Activated CD4-positive, alpha-beta T cell treated with anti-CD3 and anti-CD28 coated beads for 1 hour (primary cell): ENCODE data around the gene ALPI.
"Not testable (repeated sequence)": the region's sequence is repeated elsewhere in the genome, so short reads cannot be mapped to it uniquely, and the experiment has no call there.

Source experiments
- DNase-seq: peaks from one replicate; pipeline ENCODE4 v3.0.0-alpha.2; 2020

ALPI gene

DNA sequence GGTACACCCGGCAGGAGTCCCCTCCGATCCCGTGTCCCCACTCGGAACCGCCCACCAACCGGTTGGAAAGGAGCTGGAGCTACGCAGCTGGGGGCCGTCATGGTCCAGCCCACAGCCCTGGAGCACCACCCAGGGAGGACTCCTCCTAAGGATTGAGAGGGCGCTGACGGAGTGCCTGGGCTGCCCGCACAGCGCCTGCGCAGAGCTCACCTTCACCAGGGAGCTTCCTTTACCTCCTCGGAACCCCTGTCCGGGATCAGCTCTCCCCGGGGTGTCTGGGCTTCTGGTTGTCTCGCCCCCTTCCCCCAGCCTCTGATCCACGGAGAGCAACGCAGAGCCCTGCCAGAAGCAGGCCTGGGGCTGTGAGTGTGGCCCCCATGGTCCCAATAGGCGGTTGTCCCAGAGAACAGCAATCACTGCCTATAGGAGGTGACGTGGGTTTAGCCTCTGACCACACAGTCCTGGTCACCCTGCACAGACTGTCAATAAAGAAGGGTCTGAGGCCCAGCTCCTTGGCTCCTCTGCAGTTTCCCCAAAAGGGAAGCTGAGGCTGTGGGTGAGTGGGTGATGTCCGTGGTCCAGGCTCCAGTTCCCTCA is 34.7 kb upstream of the ALPI start:
- no peak for DNase-seq

DNA sequence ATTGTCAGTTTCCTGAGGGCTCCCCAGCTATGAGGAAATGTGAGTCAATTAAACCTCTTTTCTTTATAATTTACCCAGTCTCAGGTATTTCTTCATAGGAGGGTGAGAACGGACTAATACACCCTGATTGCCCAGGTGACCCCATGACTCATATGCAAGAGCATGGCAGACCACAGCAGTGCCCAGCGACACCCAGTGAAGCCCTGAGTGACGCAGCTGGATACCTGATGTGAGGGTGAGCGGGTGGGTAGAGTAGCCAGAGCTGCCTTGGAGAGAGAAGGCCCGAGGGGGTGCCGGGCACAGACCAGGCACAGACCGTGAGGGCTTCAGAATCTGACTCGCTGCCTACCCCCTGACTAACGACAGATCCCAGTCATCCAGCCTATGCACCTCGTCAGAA is 33.9 kb upstream of the ALPI start:
- DNase-seq, result no peak

DNA sequence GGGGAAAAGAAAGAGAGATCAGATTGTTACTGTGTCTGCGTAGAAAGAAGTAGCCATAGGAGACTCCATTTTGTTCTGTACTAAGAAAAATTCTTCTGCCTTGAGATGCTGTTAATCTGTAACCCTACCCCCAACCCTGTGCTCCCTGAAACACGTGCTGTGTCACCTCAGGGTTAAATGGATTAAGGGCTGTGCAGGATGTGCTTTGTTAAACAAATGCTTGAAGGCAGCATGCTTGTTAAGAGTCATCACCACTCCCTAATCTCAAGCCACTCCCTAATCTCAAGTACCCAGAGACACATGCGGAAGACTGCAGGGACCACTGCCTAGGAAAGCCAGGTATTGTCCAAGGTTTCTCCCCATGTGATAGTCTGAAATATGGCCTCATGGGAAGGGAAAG is 33.0 kb upstream of the ALPI start:
- DNase-seq, result not testable (repeated sequence)

DNA sequence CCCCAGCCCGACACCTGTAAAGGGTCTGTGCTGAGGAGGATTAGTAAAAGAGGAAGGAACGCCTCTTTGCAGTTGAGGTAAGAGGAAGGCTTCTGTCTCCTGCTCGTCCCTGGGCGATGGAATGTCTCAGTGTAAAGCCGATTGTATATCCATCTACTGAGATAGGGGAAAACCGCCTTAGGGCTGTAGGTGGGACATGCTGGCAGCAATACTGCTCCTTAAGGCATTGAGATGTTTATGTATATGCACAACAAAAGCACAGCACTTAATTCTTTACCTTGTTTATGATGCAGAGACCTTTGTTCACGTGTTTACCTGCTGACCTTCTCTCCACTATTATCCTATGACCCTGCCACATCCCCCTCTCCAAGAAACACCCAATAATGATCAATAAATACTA is 32.5 kb upstream of the ALPI start:
- not testable (repeated sequence) for DNase-seq

DNA sequence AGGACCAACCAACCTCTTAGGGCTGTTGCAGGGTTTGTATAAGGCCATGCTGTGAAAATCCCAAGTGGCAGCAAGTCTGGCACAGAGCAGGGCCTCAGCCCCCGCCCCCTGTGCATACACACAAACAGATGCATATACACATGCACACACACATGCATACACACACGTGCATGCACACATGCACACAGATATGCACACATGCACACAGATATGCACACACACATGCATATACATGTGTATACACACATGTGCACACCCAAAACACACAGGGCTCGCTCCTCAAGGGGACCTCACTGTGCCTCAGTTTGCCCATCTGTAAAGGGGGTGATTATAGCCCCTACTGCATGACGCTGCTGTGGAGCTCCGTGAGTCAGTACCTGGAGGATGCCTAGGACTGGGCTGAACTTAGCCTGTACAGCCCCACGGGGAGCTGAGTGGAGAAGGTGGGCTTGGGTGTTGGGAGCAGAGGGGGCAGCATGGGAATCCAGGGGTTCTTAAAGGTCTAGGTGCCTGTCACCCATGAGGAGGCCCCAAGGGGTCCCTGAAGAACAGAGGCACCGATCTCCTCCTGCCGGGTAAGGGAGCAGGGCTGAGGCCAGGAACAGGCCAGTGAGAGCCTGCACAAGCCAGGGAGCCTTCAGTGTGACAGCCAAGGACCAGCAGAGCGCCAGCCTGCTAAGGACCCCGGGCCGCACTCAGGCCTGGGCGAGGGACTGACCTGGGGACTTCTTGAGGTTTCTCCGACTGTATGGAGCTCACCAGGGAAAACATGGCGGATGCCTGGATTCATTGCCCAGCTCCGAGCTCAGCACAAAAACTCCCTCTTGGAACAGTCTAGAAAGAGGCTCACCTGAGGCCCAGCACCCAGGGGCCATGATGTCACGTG is 24.0 kb upstream of the ALPI start:
- no peak for DNase-seq

DNA sequence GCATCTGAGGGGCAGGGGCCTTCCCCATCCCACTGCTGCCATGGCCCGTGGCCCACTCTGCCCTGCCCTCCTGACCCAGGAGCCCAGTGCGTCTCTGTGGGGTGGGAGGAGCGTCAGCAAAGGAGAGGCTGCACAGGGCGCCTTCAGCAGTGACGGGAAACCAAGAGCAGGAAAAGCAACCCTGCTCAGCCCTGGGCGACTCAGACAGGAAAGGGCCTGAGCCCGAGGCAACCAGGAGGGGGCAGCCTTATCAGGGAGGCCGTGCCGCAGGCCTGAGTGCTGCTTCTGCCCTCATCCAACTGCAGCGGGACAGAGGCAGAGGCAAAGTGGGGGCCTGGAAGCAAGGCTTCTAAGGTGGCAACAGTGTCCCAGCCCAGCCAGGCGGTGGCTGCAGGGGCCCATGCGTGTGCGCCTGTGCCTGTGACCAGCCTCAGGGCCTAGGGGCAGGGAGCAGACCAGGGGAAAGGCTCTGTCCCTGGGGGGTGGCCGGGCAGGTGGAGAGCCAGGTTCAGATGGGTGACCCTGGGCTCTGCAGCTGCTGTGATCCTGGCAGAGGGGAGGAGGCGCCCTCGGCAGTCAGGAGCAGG is 23.3 kb upstream of the ALPI start:
- DNase-seq, result no peak

DNA sequence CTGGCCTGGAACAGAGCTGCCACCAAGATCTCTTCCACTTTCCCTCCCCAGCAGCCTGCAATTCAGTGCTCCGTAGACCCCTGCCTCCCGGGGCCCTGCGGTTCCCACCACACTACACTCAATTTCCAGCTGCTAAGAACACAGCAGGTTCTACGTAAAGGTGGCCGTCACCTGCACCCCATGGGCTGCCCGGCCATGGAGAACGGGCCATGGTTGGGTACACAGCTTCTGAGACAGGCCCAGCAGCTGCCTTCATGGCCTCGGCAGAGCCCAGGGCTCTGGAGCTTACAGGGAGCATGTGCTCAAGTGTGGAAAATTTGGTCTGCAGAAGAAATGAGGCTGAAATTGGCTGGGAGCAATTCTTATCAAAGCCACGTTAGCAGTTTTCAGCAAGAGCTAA is 22.3 kb upstream of the ALPI start:
- DNase-seq, result not testable (repeated sequence)

DNA sequence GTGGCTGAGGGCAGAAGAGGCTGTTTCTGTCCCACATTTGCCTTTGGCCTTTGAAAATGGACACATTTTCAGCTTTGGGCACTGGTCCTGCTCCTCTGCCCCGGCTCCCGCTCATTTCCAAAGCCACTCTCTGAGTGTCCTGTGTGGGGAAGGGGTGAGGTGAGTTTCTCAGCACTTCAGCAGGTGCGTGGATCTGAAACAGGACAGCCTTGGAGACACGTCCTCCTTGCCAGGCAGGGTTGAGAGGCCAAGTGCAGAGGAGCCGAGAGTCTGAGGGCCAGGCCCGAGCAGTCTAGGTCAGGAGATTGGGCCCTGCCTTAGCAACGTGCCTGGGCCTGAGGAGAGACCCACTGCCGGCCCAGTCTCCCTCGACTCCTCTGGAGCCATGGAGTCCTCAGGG is 21.9 kb upstream of the ALPI start:
- DNase-seq, result no peak

DNA sequence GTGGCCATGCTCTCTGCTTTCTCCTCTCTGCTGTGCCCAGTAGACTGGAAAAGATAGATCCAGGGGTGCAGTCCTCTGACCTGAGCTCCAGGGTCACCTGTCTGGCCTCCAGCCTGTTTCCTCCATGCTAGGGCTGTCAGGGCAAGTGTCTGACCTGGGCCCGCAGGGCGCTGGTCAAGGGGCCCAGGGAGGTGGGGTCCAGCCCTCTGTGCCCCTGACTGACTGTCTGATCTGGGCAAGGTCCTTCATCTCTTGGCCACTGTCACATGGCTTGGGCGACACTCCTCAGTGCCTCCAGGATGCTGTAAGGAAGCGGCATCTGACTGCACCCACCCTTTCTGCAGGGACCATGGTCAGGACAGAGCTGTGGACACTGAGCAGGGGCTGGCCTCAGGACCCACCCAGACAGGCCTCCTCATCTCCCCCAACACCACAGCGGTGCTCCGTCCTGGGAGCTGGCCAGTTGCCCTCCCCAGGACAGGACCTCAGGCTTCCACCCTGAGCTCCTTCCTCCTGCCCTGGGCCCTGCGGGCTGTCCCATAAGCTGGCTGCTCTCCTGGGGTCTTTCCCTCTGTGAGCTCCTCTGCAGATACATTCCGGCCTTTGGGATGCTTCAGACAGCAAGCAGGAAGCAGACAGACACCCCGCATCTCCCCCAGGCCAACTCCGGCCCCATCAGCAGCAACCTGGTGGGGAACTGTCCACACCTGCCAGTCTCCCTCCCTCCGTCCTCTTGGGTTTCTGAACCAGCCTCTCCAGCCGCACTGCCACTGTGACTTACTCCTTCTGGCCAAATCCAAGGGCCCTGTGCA is 21.2 kb upstream of the ALPI start:
- no peak for DNase-seq

DNA sequence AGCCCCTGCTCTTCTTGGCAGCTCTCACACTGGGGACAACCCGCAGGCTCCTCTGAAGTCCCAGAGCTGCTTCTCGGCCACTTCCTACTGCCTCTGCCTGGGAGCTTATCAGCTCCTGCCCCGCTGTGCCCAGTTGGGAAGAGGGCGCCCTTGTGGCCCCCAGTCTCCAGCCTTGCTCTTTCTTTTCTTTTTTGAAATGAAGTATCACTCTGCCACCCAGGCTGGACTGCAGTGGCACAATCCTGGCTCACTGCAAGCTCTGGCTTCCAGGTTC is 20.6 kb upstream of the ALPI start:
- no peak for DNase-seq

DNA sequence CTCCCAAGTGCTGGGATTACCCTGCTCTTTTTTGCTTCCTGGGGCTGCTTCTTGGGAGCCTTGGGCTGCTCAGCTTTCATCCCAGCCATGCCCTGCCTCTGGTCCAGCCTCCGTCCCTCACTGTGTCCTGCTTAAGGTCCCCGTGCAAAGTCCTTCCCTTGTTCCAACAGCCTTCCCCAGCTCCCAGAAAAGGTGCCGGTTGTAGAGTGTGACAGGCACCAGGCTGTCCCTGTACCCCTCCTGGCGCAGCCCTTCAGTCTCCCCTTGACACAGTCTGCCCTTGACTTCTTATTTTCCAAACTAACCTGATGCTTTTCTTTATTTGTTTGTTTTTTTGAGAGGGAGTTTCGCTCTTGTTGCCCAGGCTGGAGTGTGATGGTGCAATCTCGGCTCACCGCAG is 20.1 kb upstream of the ALPI start:
- DNase-seq, result no peak

DNA sequence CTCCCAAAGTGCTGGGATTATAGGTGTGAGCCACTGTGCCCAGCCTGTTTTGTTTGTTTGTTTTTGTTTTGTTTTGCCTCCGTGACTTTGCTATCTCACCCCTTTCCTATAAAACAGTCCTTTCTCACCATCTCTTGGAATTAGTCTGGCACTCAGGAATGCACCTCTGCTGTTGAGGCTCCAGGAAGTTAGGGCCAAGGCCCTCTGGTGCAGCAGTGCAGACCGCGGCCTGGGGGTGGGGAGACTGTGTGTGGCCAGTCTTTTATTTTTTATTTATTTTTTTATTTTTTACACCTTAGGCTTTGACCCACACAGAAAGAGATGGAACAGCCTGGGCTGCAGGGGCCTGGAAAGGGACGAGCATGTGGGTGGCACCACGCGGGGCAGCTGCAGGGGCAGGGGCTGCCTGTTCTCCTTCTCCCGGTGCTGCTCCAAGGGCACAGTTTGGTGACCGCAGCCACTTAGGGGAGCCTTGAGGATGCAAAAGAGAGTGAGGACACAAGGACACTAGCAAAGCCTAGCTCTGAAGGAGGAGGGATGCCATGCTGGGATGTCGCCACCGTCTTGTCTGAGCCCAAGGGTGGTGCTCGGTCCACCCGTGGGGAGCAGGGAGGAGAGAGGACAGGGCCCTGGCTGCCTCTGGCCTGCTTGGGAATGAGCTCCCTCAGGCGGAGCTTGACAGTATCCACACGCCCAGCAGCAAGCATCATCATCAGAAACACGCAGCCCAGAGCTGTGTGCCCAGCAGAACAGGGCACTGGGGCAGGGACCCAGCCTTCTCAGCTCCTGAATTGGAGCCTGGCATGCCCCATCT is 19.4 kb upstream of the ALPI start:
- DNase-seq, result no peak

DNA sequence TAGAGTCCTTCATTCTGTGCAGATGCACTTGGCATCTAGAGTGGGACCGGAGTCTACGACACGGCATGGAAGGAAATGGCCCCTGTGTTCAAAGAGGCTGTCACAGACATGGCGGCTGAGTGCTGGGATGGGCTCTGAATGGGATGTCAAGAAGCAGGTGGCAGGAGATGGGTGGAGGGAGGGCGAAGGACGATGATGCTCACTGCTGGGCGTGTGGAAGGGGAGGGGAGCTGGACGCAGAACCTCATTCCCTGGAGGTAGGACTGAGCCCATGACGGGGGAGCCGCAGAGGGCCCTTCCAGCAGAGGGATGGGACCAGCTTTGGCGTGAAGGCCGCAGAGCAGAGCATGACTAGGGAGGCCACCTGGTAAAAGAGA is 18.8 kb upstream of the ALPI start:
- no peak for DNase-seq

DNA sequence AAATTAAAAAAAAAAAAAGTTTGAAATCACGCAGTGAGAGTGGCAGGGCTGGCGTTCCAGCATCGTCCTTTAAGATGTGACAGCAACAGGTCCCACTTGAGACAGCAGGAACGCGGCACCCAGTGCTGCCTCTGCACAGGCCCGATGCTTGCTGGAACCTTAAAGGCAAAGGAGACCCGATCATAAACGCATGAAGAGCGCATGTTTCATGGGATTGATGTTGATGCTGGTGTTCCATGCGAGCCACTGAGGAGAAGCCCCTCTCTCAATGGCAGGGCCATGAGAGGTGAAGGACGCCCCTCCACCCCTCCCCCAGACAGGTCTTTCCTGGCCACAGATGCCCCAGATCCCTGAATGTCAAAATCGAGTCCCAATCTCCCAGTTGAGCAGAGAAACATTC is 17.9 kb upstream of the ALPI start:
- DNase-seq, result no peak

DNA sequence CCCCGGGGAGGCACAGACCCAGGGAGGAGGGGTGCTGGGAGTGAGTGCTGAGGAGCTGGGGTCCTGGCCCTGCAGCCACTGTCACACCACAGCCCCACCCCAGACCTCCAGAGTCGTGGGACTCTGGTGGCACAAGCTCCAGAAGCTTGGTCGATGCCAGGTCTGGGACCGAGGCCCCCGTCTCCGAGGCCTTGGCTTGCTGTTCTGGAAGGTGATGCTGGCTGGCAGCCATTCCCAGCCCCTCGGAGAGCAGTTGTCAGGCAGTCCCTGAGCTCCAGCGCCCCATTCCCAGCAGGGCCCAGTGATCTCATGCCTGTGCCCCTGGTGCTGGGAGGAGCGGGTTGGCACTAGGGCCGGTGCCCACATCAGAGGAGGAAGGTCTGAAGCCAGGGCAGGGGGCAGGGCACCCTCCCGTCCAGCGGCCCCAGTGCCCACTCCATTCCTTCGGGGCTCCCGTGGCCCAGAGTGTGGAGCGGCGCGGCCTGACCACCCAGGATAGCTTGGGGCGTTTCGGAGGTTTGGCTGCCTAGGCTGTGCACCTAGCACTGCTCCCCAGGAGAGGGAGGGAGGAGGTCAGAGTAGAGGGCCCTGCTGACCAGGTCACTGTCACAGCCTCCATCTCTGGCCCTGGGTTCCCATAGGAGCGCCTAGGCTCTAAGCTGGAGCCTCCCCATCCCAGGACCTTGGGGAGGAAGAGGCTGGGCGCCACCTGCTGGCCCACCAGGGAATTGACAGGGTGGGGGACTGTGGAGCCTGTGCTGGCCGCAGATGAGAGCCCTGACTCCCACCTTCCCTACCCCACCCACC is 16.8 kb upstream of the ALPI start:
- DNase-seq, result no peak

DNA sequence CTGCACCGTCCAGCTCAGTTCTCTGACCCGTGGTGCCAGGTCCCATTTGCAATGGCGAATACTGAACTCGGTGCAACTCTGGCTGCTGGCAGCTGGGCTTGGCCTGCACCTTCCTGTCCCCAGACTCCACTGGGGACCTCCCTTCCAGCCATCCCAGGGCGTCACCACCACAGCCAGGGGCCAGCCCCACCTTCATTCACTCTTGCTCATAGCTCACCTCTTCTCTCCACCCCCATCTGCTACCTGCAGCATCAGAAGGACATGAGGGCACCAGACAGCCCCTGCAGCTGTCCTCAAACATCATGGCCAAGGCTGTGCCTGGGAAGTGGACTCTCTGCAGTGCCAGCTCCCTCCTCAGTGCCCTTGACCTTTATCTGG is 16.2 kb upstream of the ALPI start:
- DNase-seq, result no peak

DNA sequence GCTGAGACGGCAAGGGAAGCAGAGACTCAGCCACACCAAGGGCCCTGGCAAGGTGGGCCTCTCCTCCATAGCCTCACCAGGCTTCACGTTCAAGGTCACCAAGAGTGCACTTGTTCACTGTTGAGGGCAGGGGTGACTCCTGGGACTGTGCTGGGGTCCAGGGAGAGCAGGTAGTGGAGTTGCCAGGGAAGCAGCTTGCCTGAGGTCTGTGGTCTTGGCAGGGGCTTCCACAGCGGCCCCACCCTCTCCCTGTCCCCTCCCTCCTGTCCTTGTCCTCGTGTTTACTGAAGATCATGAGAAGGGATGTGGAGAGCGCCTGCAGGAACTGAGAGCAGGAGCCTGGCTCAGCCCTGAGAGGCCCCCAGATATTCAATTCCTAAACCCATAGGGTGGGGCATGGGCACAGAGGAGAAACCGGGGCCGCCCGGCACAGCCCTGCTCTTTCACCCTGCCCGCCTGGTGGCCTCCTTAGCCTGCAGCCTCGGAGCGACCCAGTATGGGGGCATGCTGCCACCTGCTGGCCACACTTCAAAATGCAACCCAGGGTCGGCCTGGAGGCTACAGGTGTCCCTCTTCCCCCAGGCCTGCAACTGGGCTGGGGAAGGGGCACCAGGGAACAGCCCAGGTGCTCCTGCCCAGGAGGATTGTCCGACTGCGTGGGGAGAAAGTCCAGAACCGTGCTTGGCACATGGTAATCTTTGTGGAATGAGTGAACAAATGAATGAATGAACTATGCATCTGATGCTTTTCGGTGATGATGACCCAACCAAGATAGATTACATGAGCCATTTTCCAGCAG is 15.5 kb upstream of the ALPI start:
- DNase-seq, result peak; percentile 77

DNA sequence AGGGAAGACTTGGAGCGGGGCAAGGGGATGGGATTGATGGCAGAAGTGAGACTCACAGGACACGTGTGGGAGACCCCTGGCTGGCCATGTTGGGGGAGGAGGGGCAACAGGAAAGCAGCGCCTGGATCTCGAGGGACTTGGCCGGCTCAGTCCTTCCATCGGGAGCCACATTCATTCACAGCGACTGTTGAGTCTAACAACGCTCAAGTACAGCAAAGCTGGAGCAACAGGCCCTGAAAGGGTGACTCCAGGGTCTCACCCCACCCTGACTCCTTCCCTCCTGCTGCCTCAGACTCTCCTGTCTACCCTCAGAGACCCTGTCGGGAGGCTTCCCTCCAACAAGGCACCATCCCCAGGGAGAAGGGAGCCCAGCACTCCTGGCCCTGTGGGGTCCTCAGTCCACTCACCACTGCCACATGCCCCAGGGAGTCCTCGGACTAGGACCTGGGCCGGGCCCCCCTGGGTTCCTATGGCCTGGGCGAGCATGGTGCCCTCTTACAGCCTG is 14.8 kb upstream of the ALPI start:
- DNase-seq, result no peak

DNA sequence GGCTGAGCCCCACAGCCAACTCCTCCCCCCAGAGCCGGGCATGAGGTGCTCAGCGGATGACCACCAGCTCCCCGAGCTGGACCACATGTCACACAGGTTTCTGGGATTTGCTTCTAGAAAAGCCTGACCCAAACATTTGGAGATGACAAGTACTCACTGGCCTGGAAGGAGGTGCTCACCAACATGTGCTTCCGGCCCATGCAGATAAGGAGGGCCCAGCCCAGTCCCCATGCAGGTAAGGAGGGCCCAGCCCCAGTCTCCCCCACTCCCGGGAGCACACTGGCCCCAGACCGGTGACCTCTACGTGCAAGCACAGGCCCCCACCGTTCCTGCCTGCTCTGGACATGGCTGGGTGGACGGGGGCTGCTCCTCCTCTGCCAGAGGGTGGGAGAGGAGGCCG is 14.0 kb upstream of the ALPI start:
- not testable (repeated sequence) for DNase-seq

DNA sequence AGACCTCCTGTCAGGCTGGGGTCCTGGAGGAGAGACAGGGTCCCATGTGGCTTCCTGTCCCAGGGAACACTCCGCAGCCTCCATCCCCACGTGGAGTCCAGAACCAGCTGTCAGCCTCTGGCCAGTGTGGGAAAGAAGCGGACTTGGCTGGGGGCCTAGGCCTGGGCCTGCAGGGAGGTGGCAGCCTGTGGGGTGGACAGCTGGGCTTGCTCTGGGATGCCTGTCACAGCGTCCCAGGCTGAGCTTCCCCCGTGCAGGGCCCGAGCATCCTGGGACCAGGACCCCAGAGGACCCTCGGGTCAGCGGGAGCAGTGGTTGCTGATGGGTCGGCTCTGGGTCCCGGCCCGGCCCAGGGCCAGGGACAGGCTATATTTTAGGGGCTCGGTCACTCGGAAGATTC is 13.5 kb upstream of the ALPI start:
- DNase-seq, result not testable (repeated sequence)

DNA sequence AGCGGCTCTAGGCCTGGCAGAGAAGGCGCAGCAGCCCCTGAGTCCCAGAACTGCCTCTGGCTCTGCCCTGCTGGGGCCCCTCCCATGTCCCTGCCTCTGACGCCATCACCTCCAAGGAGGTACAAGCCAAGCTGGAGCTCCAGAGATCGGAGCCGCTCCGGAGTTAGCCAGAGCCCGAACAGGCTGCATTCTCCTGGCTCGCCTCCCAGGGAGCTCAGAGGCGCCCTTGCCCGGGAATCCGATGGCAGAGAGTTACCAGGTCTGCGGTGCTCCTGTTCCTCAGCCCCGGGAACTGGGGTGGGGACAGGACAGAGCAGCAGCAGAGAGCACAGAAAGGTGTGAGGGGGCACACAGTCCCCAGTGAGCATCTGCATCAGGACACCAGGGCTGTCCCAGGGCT is 12.9 kb upstream of the ALPI start:
- DNase-seq, result not testable (repeated sequence)
